CD4-positive, alpha-beta T cell treated with Interleukin-17A for 1 hour (primary cell): ENCODE measurements around the gene TRIO.
A peak's percentile ranks its signal among the peaks of the same experiment; 100 is the strongest.

ENCODE experiments used
- DNase-seq: peaks from one replicate; pipeline ENCODE4 v3.0.0-alpha.2; 2020

TRIO gene

DNA sequence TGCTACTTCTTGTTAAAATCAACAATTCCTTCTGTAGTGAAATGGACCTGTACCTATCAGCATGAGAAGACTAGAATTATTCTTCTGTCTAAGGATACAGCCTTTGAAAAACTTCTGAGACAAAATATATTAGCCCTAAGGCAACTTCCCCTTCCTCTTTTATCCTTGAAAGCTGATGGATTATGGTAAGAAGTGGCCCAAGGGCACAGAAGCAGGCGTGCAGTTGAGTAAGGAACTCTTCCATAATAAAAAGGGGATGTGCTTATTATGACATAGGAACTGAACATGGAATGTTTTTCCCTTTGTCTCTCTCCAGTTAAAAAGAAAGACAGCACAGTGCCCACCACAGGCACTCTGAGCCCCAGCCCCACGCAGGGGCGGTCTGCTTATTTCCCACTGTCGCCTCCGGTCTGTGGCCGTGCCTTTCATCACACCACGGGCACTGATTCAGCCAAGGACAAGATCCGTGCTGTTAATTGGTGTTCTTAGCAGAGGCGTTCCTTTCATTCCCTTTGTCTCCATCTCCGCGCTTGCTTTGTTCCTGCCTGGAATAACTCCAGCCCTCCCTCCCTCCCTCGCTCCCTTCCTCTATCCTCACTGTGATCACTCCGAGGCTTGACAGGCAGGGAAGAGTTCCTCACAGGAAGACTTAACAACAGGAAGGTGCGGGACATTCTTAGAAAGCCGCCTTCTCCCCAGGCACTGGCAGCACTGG is 302.6 kb downstream of the TRIO start:
- DNase-seq, result no peak

DNA sequence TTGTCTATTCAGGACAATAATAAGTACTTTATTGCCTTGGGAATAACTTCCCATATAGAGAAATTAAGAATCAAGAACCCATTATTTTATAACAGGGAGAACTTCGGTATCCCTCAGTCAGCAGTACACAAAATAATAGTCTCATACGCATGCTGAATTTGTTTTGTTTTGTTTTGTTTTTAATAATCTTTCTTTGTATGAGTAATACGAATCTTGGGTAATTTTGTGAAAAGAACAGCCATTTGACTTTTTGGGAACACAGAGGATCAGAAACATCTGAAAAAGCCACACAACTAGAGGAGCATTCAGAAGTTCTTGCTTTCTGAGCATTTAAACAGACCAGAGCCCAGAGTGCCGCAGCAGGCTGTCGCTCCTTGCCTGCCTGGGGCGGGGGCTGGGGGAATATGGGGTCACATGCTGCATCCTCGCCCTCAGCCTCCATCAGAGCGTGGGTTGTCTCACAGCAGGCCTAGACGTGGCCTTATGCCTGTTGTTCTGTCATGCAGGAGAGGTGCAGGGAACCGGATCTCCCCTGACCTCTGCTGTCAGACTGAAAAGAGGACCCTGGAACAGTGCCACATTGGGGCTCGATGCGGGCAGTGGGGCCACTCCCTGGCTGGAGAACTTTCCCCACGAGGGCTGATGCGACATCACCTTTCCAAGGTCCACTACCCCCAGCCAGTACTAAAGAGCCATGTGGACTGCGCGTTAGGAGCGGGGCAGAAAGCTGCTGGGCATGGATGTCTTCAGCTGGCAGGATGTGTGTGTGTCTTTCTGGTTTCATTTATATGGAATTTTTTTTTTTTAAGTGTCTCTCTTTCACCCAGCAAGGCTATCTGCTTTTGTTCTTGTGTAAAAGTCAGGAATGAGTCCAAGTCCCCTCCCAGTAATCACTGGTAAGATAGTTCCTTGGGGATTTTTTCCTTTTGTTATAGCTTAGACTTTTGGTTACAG is 305.1 kb downstream of the TRIO start:
- DNase-seq, result no peak

DNA sequence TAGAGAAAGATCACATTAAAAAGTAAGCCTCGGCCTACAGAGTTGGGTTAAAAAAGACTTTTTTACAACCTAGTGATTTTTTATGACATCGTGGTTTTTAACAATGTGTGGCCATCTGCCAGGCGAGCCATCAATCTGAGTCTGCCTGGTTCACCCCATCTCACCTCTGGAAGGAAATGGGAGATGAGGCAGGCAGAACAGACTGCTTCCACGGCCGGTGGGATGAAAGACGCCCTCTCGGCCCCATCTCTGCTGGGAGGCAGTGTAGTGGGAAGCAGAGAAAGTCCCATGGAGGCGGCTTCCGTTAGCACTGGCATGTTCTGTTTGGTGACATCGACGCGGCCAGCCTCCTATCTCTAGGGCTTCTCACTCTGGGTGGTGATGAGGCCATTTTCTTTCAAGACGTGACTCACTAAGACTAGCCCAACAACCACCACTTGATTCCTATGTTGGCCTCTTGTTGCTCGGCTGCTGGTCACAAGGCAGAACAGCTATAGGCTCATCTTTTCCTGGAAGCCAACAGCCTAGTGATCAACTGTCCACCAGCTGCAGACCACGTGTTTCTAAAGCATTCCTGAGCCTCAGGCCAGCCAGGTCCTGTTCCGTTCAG is 306.0 kb downstream of the TRIO start:
- no peak for DNase-seq

DNA sequence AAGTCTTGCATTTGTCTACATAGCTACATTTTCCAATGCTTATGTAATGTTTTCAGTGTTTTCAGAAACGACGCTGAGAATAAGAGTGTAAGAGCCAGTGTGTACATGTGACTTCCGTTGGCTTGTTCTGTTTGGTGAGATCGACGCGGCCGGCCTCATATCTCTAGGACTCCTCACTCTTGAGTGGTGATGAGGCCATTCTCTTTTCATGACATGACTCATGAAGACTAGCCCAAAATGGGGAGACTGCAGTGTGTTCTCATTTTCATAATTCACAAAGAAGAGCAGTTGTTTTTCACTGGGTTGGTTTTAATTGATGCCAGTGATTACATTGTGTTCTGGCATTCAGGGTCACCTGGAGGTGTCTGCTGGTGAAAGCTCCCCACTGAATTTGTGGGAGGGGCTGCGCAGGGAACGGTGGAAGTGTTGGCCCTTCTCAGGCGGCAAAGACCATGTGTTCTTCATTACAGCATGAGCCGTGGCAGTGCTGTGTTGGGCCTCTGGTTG is 306.9 kb downstream of the TRIO start:
- peak; percentile 1 for DNase-seq

DNA sequence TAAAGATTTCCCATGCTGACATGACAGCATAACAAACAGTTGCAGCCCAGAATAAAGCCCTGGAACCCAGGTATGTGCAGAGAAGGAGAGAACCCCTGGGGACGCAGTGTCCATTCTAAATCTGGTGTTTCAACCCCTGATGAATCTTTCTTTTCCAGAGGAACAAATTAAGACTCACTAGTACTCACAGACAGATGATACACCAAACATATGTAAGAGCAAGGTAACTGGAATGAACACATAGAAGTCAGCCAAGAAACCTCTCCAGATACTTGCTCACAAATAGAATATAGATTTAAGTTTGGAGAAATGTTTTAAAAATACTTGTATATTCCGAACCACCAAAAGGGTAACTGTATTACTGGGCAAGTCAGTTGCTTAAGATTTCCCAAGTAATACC is 307.6 kb downstream of the TRIO start:
- no peak for DNase-seq

DNA sequence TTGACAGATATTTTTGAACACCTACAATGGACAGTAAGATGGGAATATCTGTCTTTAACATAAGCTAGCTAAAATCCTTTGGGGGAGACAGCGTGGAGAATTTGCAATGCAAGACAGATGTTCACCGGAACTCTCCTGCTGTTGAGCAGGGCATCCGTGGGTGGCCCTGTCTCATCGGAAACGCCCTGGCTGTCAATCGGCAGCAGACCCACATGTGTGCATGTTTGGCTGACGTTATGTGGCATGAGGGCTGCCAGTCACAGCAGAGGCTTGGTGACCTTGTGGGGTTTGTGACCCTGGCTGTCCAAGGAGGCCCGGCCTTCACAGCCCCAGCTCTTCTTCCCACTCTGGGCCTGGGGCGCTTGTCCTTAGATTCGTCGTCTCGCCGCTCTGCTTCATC is 308.7 kb downstream of the TRIO start:
- no peak for DNase-seq

DNA sequence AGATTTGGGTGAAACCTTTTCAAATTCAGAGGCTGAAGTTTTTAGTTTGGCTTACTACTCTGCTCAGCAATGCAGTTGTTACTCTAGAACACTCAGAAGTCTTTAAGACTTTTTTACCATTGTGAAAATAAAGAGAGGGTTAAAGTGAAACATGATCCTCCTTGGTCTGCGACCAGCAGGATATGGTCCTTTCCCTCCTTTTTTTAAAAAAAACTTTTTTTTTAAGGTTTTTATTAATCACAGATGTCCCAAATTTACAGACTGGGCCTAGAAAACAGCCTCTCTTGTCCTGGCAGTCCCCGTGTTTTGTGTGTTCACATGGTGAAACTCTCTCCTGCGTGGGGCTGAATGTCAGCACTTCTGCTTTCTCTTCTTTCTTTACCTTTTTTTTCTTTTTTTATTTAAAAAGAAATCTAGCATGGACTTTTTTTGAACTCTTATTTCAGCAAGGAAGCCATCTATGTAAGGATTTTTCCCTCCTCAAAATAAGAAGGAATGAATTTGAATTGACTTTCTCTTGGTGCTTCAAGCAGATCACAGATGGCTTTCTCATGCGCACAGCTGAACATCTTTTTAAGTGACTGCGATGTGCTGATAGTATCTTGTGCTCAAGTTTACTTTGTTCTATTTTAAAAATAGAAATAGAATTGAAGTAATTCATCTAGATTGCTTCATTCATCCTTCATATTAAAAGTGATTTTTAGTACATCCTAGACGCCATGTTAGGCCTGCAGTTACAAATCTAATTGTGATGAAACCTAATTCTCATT is 309.7 kb downstream of the TRIO start:
- no peak for DNase-seq

DNA sequence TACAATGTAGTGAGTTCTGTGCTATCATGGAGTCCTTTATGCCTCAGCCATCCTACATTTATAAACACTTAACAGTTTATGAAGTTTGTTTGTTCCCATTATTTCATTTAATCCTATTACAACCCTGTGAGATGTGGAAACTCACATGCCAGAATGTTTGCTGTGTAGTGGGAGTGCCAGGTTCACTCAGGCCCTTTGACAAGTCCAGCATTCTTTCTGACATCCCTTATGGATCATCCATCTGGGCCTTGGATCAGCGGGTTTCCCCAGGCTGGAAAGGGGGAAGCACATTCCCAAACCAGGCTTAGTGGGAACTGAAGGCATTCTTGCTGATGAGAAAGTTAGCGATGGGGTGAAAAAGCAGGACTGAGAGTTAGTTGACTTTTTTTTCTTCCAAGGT is 310.3 kb downstream of the TRIO start:
- no peak for DNase-seq

DNA sequence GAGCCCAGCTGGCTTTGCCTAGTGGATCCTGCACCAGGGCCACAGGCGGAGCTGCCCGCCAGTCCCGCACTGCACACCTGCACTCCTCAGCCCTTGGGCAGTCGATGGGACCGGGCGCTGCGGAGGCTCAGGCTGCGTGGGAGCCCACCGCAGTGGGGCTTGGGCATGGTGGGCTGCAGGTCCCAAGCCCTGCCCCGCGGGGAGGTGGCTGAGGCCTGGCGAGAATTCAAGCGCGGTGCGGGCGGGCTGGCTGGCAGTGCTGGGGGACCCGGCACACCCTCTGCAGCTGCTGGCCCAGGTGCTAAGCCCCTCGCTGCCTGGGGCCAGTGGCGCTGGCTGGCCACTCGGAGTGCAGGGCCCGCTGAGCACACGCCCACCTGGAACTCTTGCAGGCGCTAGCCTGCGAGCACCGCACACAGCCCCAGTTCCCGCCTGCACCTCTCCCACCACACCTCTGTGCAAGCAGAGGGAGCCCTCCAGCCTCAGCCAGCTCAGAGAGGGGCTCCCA is 312.7 kb downstream of the TRIO start:
- DNase-seq, result no peak

DNA sequence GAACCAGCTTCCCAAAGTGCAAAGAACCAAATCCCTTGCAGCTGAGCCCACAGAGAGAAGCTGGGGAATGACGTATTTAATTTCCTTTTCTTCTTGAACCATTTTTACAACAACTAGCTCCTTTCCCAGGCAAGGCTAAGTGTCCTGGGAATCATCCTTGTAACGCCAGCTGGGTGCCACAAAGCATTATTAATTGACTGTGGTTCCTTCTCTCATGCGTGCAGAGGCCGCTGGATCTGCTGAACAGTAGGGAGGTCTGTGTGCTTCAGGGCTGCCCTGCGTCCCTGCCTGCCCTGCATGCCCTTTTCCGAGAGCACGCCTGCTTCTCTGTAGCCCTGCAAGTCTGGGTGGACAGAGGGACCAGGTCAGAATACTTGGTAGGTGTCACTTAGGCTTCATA is 314.3 kb downstream of the TRIO start:
- DNase-seq, result no peak

DNA sequence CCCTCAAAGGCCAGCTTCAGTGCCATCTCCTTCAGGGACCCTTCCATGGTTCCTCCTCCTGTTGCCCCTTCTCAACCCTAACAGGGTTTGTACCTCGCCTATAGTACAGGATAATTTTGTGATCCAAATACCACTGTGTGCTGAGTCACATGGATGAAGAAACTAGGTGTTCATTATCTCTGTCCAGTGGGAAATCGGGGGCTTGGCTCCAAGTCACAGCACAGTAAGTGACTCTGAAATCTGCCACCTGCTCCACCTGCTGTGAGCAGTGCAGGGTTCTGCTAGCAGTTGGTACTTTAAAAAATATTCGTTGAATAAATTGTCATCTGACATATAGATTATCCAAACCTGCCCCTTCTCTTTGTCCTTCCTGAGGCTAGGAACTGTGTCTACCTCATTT is 315.3 kb downstream of the TRIO start:
- no peak for DNase-seq

DNA sequence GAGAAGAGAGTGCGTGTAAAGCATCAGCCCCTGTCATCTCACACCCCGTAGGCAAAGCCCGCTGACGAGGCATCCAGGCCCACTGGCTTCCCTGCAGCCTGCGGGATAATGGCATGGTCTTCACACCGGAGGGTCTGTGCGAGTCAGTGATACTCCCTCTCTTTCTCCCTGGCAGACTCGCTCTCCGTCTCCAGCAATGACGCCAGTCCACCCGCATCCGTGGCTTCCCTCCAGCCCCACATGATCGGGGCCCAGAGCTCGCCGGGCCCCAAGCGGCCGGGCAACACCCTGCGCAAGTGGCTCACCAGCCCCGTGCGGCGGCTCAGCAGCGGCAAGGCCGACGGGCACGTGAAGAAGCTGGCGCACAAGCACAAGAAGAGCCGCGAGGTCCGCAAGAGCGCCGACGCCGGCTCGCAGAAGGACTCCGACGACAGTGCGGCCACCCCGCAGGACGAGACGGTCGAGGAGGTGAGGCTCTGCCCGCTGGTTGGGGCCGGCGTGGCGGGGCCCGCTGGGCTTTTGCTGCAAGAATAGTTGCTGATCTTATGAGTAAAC is 317.8 kb downstream of the TRIO start:
- no peak for DNase-seq

DNA sequence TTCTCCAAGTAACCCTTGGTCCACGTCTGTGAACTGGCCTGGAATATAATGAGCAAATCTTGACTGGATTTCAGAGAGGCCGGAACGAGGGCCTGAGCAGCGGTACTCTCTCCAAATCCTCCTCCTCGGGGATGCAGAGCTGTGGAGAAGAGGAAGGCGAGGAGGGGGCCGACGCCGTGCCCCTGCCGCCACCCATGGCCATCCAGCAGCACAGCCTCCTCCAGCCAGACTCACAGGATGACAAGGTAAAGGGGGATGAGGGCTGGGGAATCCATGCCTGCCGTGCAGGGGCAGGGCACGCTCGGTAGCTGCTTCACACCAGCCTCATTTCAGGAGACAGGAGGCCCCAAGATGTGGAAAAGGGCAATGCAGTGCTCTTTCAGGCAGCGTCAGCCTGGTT is 319.5 kb downstream of the TRIO start:
- no peak for DNase-seq

DNA sequence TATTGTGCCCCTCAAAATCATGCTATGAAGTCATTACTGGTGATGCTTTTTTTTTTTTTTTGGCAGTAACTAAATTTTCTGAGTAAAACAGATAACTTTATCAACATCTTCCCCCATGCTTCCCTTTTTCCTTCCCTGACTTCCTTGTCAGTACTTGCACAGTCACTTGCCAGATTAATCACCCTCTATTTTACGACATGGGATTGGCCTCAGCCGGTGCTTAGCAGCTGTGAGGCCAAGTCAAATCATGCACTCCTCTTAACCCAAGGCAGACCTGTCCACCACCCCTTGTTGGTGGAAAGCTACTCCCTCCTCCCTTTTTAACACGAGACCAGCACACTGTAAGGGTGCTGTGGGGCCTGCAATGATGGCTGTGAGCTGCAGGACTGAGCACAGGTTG is 320.5 kb downstream of the TRIO start:
- no peak for DNase-seq

DNA sequence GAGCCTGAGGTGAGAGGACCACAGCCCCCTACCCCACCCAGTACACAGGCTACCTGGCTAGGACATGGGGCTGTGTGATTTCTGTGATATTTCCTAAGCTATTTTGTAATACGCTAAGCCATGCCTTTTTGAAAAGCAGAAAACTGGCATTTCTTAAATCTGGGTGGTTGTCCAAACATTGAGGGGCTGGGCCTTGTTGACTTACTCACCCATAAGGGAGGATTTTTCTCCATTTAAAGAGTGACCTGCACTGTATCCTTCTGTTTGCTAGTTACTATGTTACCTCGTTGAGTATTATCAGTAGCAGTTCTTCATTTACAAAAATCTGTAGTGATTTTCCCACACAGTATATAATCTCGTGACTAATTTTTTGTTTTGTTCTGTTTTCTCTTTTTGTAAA is 321.0 kb downstream of the TRIO start:
- DNase-seq, result no peak

DNA sequence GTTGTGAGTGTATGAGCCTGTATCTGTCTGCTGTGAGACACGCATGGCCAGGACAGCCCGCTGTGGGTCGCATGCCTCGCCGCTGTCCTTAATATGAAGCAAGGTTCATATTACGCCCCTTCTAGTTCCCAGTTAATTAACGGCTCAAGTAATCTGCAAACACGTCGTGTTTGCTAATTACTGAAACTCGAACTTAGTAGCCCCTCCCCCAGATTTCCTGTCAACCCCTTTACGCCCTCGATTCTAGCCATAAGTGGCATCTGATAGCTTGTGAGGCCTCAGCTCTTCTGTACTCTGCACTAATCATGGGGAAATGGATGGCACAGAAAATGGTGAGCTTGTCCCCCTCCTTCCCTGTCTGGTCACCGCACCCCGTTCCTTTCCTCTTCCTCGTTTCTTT is 321.5 kb downstream of the TRIO start:
- no peak for DNase-seq

DNA sequence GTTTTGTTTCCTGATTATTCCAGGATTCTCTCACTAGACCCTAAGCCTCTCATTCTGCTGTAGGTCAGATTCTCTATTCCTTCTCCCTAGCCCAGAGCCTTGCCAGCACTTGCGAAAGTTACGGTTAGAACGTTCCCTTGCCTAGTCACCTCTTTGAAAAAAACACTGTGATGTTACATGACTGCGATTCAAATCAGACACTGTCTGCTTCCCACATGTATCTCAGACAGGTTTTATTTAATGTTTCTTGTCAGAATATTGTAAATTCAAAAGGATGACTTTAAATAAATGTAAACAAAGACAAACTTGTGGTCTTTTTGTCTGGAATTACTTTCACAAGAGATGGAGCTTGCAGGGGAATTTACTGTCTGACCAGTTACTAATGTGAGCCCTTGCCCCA is 322.0 kb downstream of the TRIO start:
- no peak for DNase-seq

DNA sequence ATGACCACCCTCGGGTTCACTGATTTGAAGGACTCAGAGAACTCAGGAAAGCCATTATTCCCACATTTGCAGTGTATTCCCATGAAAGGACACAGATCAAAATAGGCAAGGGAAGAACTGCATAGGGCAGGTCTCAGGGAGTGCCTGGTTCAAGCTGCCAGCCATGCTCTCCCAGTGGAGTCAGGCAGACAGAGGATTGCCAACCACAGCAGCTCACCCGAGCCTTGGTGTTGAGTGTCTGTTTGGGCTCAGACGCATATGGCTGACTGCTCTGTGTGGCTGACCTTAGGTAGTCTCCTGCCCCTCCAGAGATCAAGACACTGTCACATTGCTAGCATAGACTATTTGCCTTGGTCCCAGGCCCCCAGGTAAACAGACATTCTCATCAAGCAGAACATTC is 322.6 kb downstream of the TRIO start:
- no peak for DNase-seq

DNA sequence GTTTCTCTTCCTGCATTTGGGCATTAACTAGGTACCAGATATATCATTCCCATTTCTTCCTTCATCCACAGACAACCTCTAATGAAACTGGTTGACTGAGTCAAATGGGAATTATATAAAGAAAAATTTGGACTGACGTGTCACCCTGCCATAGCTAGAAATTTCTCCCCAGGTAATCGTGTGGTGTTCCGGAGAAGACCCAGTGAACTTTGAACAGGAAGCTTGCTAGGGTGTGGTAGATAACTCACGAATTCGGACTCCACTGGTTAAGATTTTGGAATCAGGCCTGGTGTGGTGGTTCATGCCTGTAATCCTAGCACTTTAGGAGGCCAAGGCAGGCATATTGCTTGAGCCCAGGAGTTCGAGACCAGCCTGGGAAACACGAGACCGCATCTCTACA is 324.1 kb downstream of the TRIO start:
- DNase-seq, result no peak

DNA sequence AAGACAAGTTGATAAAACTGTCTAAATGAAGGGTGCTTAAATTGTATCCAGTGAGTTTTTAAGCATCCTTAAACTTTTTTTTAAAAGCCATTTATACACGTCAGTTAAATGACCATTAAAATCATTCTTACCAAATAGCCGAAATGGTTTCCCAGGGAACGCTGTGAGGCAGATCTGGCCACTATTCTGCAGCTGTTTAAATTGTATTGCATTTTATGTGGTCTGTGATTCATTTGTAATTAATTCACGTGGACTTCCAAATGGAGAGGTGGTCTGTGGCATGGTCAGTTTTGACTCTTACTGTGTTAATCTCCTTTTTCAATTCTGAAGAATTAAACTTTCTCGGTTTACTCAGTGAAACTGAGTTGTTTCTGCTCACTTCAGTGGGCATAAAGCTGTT is 324.7 kb downstream of the TRIO start:
- no peak for DNase-seq

DNA sequence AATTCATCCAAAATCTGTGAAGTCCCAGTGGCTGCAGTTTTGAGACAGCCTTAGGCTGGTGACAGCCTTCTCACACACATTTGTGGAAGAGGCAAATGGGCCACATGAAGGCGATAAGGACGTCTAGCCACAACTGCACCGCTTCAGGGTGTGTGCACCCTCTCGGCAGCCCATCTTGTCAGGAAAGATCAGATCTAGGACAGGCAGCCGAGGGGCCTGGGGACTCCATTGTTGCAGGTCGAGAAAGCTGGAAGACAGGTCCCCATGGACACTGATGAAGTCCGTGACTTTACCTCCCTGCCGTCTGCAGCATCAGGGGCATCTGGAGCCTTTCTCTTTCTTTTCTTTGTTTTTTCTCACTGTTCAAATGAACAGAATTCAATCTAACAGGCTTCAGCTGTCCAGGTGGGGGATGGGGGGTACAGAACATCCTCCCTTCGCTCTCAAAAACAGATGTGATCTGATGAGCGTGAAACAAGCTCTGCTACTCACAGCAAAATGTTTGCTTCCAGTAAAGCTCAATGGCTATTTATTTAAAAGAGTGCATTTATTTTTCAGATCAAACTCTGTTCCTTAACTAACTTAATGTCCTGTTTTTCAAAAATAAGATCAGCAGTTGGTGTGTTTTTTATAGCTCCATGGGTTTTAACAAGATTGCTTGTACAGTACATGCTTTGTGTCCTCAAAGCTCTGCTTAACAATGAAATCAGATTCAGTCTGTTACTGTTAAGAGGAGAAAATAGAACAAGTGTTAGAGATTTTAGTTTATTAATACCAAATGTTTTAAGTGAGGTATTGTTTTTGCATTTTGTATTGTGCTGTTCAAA is 326.6 kb downstream of the TRIO start:
- DNase-seq, result no peak

DNA sequence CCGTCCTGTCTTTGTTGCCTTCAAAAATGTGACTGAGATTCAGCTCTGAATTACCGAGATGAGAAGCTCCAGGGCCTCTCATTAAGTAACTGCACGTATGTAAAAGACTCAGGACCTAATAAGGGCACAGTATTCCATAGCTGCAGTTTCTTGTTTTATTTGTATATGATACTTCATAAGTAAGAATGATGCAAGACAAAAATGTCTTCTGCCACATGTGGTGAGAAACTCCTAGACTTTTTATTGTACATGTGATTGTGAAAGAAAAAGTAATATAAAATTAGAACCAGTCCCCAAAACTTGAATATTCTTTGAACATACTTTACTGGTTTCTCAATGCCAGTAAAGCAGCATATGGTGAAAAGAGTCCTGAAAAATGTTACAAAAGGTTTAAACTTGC is 328.4 kb downstream of the TRIO start:
- DNase-seq, result no peak
